PFSK-1 (cell line): ENCODE data around the gene FSTL4.

ENCODE experiments used
- FOXP2 ChIP-seq: optimal IDR thresholded peaks from 2 replicates; pipeline ENCODE3; 2011; ENCODE audit warnings: borderline replicate concordance, control low read depth, inconsistent platforms; ENCODE audit not compliant: insufficient read depth; ENCODE audit errors: extremely low read length, extremely low read depth
- POLR2AphosphoS5 ChIP-seq: IDR thresholded peaks from 2 replicates; pipeline ENCODE4 v1.6.1; 2012; ENCODE audit warnings: low read depth, mild to moderate bottlenecking, control low read depth, low read length, moderate library complexity
- SIN3A ChIP-seq: IDR thresholded peaks from 2 replicates; pipeline ENCODE4 v1.6.1; 2012; ENCODE audit warnings: mild to moderate bottlenecking, low read length, moderate library complexity, borderline replicate concordance; ENCODE audit not compliant: insufficient read depth
- TAF1 ChIP-seq: IDR thresholded peaks from 2 replicates; pipeline ENCODE4 v1.6.1; 2012; ENCODE audit warnings: low read length, control low read depth, borderline replicate concordance; ENCODE audit not compliant: insufficient read depth
- TF ChIP-seq, protein P1 (sequence below), 2 experiments: IDR thresholded peaks; 2 replicates each; pipeline versions ENCODE4 v1.6.1 to v1.8.0; 2011 to 2012; ENCODE audit warnings: low read depth in 2 of 2, low read length in 2 of 2, control low read depth in 1 of 2, inconsistent platforms in 1 of 2, mild to moderate bottlenecking in 1 of 2, moderate library complexity in 1 of 2; ENCODE audit not compliant: insufficient read depth in 1 of 2

Gene FSTL4

DNA sequence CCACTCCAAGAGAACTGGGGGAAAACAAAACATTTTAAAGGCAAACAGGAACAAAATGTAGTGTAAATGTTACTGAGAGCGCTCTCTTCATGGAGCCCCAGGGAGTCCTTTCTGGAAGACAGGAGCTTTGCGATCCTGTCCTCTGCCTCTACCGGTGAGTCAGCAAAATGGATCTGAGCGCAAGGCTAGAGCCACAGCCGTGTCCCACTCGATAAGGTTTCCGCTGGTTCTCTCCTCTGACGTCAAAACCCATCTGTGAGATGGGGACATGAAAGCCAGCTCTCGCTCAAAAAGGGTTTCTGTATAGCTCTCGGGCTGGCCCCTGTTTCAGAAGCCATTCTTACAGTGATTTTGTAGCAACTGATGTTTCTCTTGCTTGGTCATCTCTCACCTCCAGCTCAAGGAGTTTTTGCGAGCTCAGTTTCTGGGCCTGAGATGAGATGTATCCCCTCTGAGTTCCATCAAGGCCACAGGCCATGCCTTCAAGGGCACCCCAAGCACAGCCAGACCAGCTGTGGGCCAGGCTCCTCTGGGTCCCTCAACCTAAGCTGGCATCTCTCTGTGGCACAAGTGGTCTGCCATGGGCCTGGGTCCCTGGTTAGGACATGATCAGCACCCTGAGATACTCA is 101.6 kb downstream of the FSTL4 start:
- TF ChIP-seq SIN3A (no peak), TAF1 (no peak), POLR2AphosphoS5 (no peak), FOXP2 (no peak)
- TF ChIP-seq, protein P1, sequence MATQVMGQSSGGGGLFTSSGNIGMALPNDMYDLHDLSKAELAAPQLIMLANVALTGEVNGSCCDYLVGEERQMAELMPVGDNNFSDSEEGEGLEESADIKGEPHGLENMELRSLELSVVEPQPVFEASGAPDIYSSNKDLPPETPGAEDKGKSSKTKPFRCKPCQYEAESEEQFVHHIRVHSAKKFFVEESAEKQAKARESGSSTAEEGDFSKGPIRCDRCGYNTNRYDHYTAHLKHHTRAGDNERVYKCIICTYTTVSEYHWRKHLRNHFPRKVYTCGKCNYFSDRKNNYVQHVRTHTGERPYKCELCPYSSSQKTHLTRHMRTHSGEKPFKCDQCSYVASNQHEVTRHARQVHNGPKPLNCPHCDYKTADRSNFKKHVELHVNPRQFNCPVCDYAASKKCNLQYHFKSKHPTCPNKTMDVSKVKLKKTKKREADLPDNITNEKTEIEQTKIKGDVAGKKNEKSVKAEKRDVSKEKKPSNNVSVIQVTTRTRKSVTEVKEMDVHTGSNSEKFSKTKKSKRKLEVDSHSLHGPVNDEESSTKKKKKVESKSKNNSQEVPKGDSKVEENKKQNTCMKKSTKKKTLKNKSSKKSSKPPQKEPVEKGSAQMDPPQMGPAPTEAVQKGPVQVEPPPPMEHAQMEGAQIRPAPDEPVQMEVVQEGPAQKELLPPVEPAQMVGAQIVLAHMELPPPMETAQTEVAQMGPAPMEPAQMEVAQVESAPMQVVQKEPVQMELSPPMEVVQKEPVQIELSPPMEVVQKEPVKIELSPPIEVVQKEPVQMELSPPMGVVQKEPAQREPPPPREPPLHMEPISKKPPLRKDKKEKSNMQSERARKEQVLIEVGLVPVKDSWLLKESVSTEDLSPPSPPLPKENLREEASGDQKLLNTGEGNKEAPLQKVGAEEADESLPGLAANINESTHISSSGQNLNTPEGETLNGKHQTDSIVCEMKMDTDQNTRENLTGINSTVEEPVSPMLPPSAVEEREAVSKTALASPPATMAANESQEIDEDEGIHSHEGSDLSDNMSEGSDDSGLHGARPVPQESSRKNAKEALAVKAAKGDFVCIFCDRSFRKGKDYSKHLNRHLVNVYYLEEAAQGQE (IDR thresholded peaks at IDR 0.05; ENCODE audit: insufficient read depth in 1 of 2, low read depth in 2 of 2, low read length in 2 of 2), result no peak

DNA sequence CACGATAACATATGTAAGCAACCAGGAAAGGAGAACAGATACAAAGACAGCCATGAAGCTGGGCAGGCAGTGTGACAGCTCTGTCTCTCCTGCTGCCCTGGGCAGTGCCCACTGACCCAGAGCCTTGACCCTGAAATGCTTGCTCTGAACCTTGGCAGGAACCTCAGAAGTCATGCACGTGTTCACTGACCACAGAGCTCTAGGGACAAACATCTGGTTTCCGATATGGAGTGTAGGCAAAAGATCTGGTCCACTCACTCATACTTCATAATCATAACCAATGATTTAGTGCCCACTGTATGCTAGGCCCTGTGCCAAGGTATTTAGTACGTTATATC is 102.6 kb downstream of the FSTL4 start:
- TF ChIP-seq FOXP2 (no peak), POLR2AphosphoS5 (no peak), TAF1 (no peak), SIN3A (no peak)
- TF ChIP-seq, protein P1 (IDR thresholded peaks at IDR 0.05; ENCODE audit: insufficient read depth in 1 of 2, low read depth in 2 of 2, low read length in 2 of 2), result no peak

DNA sequence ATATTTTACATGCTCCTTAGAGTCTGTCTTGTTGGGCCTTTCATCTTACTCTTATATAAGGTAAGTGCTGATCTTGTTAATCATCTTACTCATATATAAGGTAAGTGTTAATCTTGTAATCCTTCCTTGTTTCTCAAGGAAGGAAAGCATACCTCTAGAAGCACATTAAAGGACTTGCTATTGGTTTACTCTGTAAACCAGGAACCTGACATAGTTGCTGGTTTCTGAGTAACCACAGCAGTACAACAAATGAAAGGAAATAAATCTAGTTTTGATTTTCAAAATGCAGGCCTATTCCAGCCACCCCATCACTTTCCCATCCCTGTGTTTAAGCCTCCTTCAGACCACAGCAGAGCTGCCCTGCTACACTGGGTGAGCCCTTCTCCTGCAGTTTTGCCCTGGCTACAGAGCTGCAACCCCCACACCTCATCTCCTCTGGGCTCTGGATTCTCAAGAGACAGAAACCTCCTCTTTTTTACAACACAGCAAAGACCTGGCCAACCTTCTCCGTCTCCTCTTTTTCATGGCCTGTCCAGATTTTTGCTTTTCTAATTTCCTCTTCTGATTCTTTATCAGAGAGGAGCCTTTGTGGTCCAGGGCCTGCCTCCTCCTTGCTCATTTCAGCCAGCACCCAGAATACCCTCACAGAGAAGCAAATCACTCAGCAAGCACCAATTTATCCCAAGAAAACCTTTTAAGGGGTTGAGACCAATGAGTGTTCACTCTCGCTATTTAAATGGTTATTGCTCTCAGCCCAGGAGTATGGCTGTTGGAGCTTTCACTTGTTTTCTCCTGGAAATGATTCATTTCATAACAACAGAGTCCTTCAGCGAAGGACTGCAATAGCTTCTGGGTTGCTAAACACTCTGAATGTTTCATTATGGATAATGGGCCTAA is 103.2 kb downstream of the FSTL4 start:
- TF ChIP-seq POLR2AphosphoS5 (no peak), TAF1 (no peak), SIN3A (no peak), FOXP2 (no peak)
- TF ChIP-seq, protein P1 (IDR thresholded peaks at IDR 0.05; ENCODE audit: insufficient read depth in 1 of 2, low read depth in 2 of 2, low read length in 2 of 2), result no peak

DNA sequence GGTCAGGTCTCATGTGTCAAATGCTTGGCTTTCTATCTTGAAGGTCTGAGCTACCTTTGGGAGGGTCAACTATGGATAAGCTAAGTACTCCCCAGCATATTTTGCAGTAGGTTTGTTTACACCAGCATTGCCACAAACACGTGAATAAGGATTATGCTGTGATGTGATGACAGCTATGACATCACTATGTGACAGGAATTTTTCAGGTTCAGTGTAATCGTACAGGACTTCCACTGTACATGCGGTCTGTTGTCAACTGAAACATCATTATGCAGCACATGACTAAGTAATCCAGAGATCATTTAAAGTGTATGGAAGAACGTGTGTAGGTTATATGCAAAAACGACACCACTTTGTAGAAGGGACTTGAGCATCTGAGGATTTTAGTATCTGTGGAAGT is 104.0 kb downstream of the FSTL4 start:
- TF ChIP-seq TAF1, result no peak
- TF ChIP-seq SIN3A, result no peak

DNA sequence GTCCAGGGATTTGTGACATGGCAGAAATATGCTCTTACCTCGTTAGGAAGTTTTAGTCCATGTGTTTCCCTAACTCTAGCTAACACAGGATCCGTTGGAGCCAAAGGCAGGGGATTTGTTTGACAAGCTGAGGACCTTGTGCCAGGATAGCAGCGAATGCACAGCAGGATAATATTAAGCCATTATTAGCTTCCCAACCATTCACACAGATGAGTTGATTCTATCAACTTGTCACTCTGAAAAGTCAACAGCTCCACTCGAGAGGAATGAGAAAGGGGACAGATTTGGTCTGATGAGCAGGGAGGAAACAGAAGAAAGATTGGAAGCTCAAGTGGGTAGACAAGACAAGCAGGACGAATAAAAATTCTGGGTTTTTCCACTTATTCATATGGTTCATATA is 106.2 kb downstream of the FSTL4 start:
- TF ChIP-seq, protein P1 (IDR thresholded peaks at IDR 0.05; ENCODE audit: insufficient read depth in 1 of 2, low read depth in 2 of 2, low read length in 2 of 2), result no peak
- TF ChIP-seq SIN3A, result no peak
- TF ChIP-seq TAF1, result no peak
- TF ChIP-seq POLR2AphosphoS5, result no peak
- TF ChIP-seq FOXP2, result no peak
